ENCODE results near the gene MRPS27. TPM values are rescaled to one million over a fixed set of nuclear protein-coding genes. Genes with fewer than 3 reads are reported as not detected.

The MRPS27 gene
- total and polyA plus RNA-seq, 2 of the 13 experiments (the other 11 are each of a cell fraction or from before 2014, with no cell fraction given) = 71.8 to 115 TPM

DNA sequence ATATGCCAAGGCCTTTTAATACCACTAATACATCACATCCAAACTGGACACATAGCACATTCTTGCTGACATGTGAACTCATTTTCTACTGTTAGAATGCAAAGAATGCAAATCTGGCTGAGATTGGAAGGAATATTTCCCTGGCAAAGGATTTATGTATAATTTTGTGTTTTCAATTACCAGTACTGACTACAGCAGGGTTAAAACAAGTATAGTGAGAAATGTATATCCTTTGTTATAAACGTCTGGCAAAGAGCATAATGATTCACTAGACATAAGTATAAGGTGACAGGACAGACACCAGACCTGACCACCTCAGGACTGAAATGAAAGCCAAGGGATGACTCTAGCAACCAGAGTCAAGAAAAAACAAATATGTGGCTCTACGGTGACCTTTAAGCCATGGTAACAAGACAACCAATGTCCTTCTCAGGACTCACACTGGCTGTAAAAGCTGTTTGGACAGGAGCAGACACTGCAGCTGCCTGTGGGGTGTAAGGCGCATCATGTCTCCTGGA is 95.0 kb downstream of the MRPS27 start:
- POLR2A ChIA-PET = no interaction called here
- Histone ChIP-seq H3K4me1 (ENCODE audit: insufficient read depth, low read length) (no peaks in the 10 kb centered on the region), H3K27ac (ENCODE audit: extremely low read length, insufficient read depth, low read length) (no peak overlapping the region), H3K9me3 (ENCODE audit: low read length) (no peaks in the 10 kb centered on the region), H3K27me3 (ENCODE audit: control insufficient read depth in 1 of 2, insufficient read depth in 2 of 2, low read length in 2 of 2) (no peaks in the 10 kb centered on the region), H3K9ac (ENCODE audit: insufficient read depth, low read depth, low read length) (no peak overlapping the region), H3K36me3 (replicated peaks in 1 of 2; ENCODE audit: control insufficient read depth in 1 of 2, insufficient read depth in 2 of 2, low read length in 2 of 2) (peaks cover 35 to 83% of the 10 kb centered on the region in 2 experiments), H2AFZ (ENCODE audit: low read length) (no peak overlapping the region), H3K4me2 (ENCODE audit: low read depth, low read length) (no peak overlapping the region), H3K79me2 (ENCODE audit: insufficient read depth, low read length) (no peaks in the 10 kb centered on the region), H4K20me1 (ENCODE audit: insufficient read depth, low read length) (no peaks in the 10 kb centered on the region), H3K4me3 (replicated peaks in 1 of 3; ENCODE audit: insufficient read depth in 1 of 3, low read depth in 2 of 3, low read length in 3 of 3) (no peak overlapping the region)
- ATAC-seq (no peak), DNase-seq (ENCODE audit: low spot score) (no peak), FAIRE-seq (no peak)
- 99% methylated on average over 3 of the region's 3 CpGs for WGBS (ENCODE audit: low lambda C conversion rate)
- intact Hi-C loops (cut with micrococcal nuclease; ENCODE audit: unreplicated experiment) = no loop called here
- CTCF ChIA-PET (ENCODE audit: low intra/inter-chr PET ratio, low total read pairs) = no interaction called here
- no TSS peak for BruUV-seq (replicated peaks)
- in situ Hi-C loops (cut with HindIII; ENCODE audit: extremely low pct_ligation_motif_present, low pct_unique_long_range_greater_than_20kb) = no loop called here
- TF ChIP-seq, protein P1, sequence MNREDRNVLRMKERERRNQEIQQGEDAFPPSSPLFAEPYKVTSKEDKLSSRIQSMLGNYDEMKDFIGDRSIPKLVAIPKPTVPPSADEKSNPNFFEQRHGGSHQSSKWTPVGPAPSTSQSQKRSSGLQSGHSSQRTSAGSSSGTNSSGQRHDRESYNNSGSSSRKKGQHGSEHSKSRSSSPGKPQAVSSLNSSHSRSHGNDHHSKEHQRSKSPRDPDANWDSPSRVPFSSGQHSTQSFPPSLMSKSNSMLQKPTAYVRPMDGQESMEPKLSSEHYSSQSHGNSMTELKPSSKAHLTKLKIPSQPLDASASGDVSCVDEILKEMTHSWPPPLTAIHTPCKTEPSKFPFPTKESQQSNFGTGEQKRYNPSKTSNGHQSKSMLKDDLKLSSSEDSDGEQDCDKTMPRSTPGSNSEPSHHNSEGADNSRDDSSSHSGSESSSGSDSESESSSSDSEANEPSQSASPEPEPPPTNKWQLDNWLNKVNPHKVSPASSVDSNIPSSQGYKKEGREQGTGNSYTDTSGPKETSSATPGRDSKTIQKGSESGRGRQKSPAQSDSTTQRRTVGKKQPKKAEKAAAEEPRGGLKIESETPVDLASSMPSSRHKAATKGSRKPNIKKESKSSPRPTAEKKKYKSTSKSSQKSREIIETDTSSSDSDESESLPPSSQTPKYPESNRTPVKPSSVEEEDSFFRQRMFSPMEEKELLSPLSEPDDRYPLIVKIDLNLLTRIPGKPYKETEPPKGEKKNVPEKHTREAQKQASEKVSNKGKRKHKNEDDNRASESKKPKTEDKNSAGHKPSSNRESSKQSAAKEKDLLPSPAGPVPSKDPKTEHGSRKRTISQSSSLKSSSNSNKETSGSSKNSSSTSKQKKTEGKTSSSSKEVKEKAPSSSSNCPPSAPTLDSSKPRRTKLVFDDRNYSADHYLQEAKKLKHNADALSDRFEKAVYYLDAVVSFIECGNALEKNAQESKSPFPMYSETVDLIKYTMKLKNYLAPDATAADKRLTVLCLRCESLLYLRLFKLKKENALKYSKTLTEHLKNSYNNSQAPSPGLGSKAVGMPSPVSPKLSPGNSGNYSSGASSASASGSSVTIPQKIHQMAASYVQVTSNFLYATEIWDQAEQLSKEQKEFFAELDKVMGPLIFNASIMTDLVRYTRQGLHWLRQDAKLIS (CRISPR knock-in tag; IDR thresholded peaks at IDR 0.05) = no peak
- TF ChIP-seq, protein P2, sequence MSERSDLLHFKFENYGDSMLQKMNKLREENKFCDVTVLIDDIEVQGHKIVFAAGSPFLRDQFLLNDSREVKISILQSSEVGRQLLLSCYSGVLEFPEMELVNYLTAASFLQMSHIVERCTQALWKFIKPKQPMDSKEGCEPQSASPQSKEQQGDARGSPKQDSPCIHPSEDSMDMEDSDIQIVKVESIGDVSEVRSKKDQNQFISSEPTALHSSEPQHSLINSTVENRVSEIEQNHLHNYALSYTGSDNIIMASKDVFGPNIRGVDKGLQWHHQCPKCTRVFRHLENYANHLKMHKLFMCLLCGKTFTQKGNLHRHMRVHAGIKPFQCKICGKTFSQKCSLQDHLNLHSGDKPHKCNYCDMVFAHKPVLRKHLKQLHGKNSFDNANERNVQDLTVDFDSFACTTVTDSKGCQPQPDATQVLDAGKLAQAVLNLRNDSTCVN (CRISPR knock-in tag; IDR thresholded peaks at IDR 0.05; ENCODE audit: borderline replicate concordance) = no peak
- TF ChIP-seq, protein P3, sequence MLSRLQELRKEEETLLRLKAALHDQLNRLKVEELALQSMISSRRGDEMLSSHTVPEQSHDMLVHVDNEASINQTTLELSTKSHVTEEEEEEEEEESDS (CRISPR knock-in tag; IDR thresholded peaks at IDR 0.05; ENCODE audit: borderline replicate concordance) = no peak
- TF ChIP-seq ZNF7 (CRISPR knock-in tag; IDR thresholded peaks at IDR 0.05) (no peak), HOXA5 (CRISPR knock-in tag; IDR thresholded peaks at IDR 0.05) (no peak), MNT (IDR thresholded peaks at IDR 0.05) (no peak), CC2D1A (CRISPR knock-in tag; IDR thresholded peaks at IDR 0.05) (no peak), ZNF710 (CRISPR knock-in tag; IDR thresholded peaks at IDR 0.05; ENCODE audit: borderline replicate concordance) (no peak), E2F2 (CRISPR knock-in tag; IDR thresholded peaks at IDR 0.05; ENCODE audit: borderline replicate concordance) (no peak), ISX (CRISPR knock-in tag; conservative IDR thresholded peaks at IDR 0.05) (no peak), GABPA (IDR thresholded peaks at IDR 0.05; ENCODE audit: low read depth, low read length) (no peak), GABPA (CRISPR knock-in tag; IDR thresholded peaks at IDR 0.05; ENCODE audit: low read depth) (no peak), ZZZ3 (CRISPR knock-in tag; IDR thresholded peaks at IDR 0.05; ENCODE audit: borderline replicate concordance) (no peak), PHF21A (CRISPR knock-in tag; IDR thresholded peaks at IDR 0.05) (no peak)

Data from HepG2 (cell line).